ENCODE results near the gene VANGL2. TPM values are rescaled to one million over a fixed set of nuclear protein-coding genes. Genes with fewer than 3 reads are reported as not detected.

The VANGL2 gene
- total and polyA plus RNA-seq, 2 of the 4 experiments (the other 2 are of a cell fraction), result 0.36 to 3.6 TPM

- no peak for DNase-seq
- Histone ChIP-seq H2BK15ac (ENCODE audit: low read depth, low read length) (no peak overlapping the region), H4K91ac (ENCODE audit: insufficient read depth, low read depth, low read length) (no peak overlapping the region), H3K27me3 (ENCODE audit: control insufficient read depth, insufficient read depth, low read length) (no peaks in the 10 kb centered on the region), H2AK5ac (ENCODE audit: low read depth, low read length) (no peak overlapping the region), H3K27ac (ENCODE audit: insufficient read depth, low read length) (no peak overlapping the region), H3K9ac (ENCODE audit: low read depth, low read length) (no peak overlapping the region), H4K20me1 (ENCODE audit: insufficient read depth, low read length) (no peaks in the 10 kb centered on the region), H3K23ac (ENCODE audit: low read depth, low read length) (no peak overlapping the region), H4K8ac (ENCODE audit: low read depth in 2 of 2, low read length in 2 of 2) (no peak overlapping the region), H2BK120ac (ENCODE audit: low read depth, low read length) (no peak overlapping the region), H3K4me3 (ENCODE audit: insufficient read depth, low read depth, low read length) (no peak overlapping the region), H2AK9ac (replicated peaks; ENCODE audit: low read depth, low read length, poor library complexity) (no peak overlapping the region), H3K9me3 (ENCODE audit: control insufficient read depth, insufficient read depth, low read length) (no peaks in the 10 kb centered on the region), H3K56ac (ENCODE audit: extremely low read depth, insufficient read depth, low read length) (no peak overlapping the region), H3K4me2 (ENCODE audit: low read depth, low read length) (no peak overlapping the region), H3K4ac (ENCODE audit: low read depth, low read length) (no peak overlapping the region), H2BK5ac (ENCODE audit: low read depth, low read length, poor library complexity, severe bottlenecking) (no peak overlapping the region), H3K14ac (replicated peaks; ENCODE audit: low read depth, low read length) (no peak overlapping the region), H3K4me1 (ENCODE audit: control insufficient read depth, insufficient read depth, low read length) (no peaks in the 10 kb centered on the region), H3K79me1 (ENCODE audit: low read depth in 1 of 2, low read length in 2 of 2) (no peaks in the 10 kb centered on the region), H3K36me3 (ENCODE audit: control insufficient read depth, insufficient read depth, low read length) (no peaks in the 10 kb centered on the region), H3K9me1 (ENCODE audit: insufficient read depth, low read length) (no peaks in the 10 kb centered on the region), H3K18ac (ENCODE audit: low read depth, low read length) (no peak overlapping the region), H2AFZ (replicated peaks; ENCODE audit: low read length, poor library complexity) (no peak overlapping the region), H2BK20ac (ENCODE audit: low read depth, low read length) (no peak overlapping the region), H4K5ac (ENCODE audit: low read depth, low read length) (no peak overlapping the region)
- POLR2A ChIA-PET (ENCODE audit: unreplicated experiment), result no interaction called here
- intact Hi-C loops (cut with micrococcal nuclease) (no loop called here), in situ Hi-C loops (cut with MboI; ENCODE audit: low sequenced_read_pairs) (no loop called here), dilution Hi-C loops (cut with HindIII; ENCODE audit: low sequenced_read_pairs, unreplicated experiment) (no loop called here)
- no TSS peak for BruUV-seq (replicated peaks)
- CTCF ChIA-PET, result no interaction called here
- ATAC-seq (ENCODE audit: low read depth), result no peak
- no peak for TF ChIP-seq CEBPB (IDR thresholded peaks at IDR 0.05; ENCODE audit: low read depth, low read length)
- no peak for TF ChIP-seq BHLHE40 (IDR thresholded peaks at IDR 0.05; ENCODE audit: low read depth, low read length)
- no peak for TF ChIP-seq MAFK (IDR thresholded peaks at IDR 0.05; ENCODE audit: low read depth, low read length)
- no peak for TF ChIP-seq CHD1 (IDR thresholded peaks at IDR 0.05; ENCODE audit: low read depth, low read length)
- no peak for TF ChIP-seq NFE2L2 (IDR thresholded peaks at IDR 0.05; ENCODE audit: low read depth, low read length)
- TF ChIP-seq USF2 (IDR thresholded peaks at IDR 0.05; ENCODE audit: low read depth, low read length), result no peak
- no peak for TF ChIP-seq MAZ (IDR thresholded peaks at IDR 0.05; ENCODE audit: borderline replicate concordance, low read depth, low read length)
- 100% methylated on average over 1 of the region's 3 CpGs; no CpG with 5 or more reads in 1 of the 2 experiments for WGBS, 2 experiments (ENCODE audit: extremely low coverage in 2 of 2, insufficient read length in 1 of 2)
Measured at GRCh38 chr1:160472112-160472511, 71.7 kb downstream of the VANGL2 start.

Measured in IMR-90 (cell line).